RCC 7860 (cell line): Measurements from ENCODE around the gene POLN.

Experiments used
- DNase-seq: peaks from one replicate; pipeline ENCODE4 v3.0.0-alpha.2; 2015; ENCODE audit warnings: low spot score
- FAIRE-seq: peaks from 2 replicates; lab custom pipeline; 2012; peaks lifted over from hg19 to GRCh38; lab: Jason Lieb, UNC

POLN gene

GRCh38 chr4:2075171-2075986 is 166.5 kb downstream of the POLN start:
- no peak for DNase-seq
- FAIRE-seq, result no peak

GRCh38 chr4:2074588-2074987 is 167.3 kb downstream of the POLN start:
- DNase-seq, result no peak
- no peak for FAIRE-seq

GRCh38 chr4:2073808-2074481 is 168.0 kb downstream of the POLN start:
- no peak for DNase-seq
- no peak for FAIRE-seq

- no peak for FAIRE-seq
- DNase-seq, result no peak
Measured at GRCh38 chr4:2072971-2073807, 168.7 kb downstream of the POLN start.

GRCh38 chr4:2071912-2072867 is 169.7 kb downstream of the POLN start:
- FAIRE-seq (no peak), DNase-seq (no peak)

- no peak for DNase-seq
- FAIRE-seq, result no peak
Measured at GRCh38 chr4:2071252-2071911, 170.5 kb downstream of the POLN start.

GRCh38 chr4:2070421-2071251 is 171.3 kb downstream of the POLN start:
- no peak for FAIRE-seq

GRCh38 chr4:2069986-2070385 is 171.9 kb downstream of the POLN start:
- no peak for DNase-seq
- FAIRE-seq, result no peak

More at GRCh38 chr4:2070421-2071251, 171.3 kb downstream of the POLN start:
- no peak for DNase-seq

- DNase-seq (no peak), FAIRE-seq (no peak)
Measured at GRCh38 chr4:2069161-2069971, 172.6 kb downstream of the POLN start.

- no peak for DNase-seq
- no peak for FAIRE-seq
Measured at GRCh38 chr4:2068566-2068965, 173.4 kb downstream of the POLN start.

- FAIRE-seq, result no peak
- DNase-seq, result no peak
Measured at GRCh38 chr4:2068198-2068470, 173.8 kb downstream of the POLN start.

GRCh38 chr4:2067446-2068197 is 174.3 kb downstream of the POLN start:
- DNase-seq (no peak), FAIRE-seq (no peak)

- FAIRE-seq (no peak), DNase-seq (no peak)
Measured at GRCh38 chr4:2066571-2067445, 175.1 kb downstream of the POLN start.

- FAIRE-seq (no peak), DNase-seq (no peak)
Measured at GRCh38 chr4:2066011-2066551, 175.8 kb downstream of the POLN start.

GRCh38 chr4:2065106-2065930 is 176.6 kb downstream of the POLN start:
- no peak for FAIRE-seq
- no peak for DNase-seq
